Stimulated activated CD4-positive, alpha-beta T cell treated with anti-CD3 and anti-CD28 coated beads, Interleukin-12 subunit alpha, Interleukin-12 subunit beta, amount 100 ng/mL, for 4 hours (primary cell): ENCODE measurements around the gene GMNC.

Source experiments
- DNase-seq: peaks from one replicate; pipeline ENCODE4 v3.0.0-alpha.2; 2020

The GMNC gene

GRCh38 chr3:190847436-190847835 lies 15.1 kb downstream of the GMNC start:
- DNase-seq: no peak

- DNase-seq: no peak
Measured at GRCh38 chr3:190840146-190840545, 22.3 kb downstream of the GMNC start.

DNA sequence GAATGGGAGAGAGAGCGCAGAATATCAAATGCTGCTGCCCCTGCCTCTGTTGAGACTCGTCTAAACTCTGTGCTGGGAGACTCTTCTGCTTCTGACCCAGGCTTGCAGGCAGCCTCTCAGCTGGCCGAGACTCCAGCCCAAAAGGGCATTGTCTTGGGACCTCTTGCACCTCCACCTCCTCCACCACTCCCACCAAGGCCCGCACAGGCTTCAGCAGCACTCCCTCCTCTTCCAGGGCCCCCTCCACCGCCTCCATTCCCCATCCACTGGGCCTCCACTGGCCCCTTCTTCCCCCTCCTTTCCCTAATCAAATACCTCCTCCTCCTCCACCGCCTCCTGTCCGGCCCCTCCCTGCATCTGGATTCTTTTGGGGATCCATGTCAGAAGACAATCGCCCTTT lies 31.3 kb downstream of the GMNC start:
- DNase-seq: no peak

DNA sequence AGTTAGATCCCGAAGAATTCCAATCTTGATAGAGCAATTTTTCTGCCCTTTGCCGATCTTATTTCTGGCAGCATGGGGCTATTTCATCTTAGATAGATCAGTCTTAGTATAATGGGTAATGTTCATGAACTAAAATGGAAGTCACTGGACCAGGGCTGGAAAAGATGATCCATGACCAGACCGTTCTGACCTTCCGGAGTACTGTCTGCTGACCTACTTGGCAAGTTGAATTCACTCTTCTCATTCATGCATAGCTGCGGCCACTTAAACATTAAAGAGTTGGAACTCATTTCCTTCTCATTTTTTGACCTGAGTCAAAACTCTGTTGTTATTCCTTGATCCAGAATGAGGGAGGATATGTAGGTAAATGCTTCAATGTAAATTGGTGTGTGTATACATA lies 32.5 kb downstream of the GMNC start:
- no peak for DNase-seq

- no peak for DNase-seq
Measured at GRCh38 chr3:190826018-190826417, 36.5 kb downstream of the GMNC start.

GRCh38 chr3:190825386-190826016 lies 37.0 kb downstream of the GMNC start:
- DNase-seq: no peak

DNA sequence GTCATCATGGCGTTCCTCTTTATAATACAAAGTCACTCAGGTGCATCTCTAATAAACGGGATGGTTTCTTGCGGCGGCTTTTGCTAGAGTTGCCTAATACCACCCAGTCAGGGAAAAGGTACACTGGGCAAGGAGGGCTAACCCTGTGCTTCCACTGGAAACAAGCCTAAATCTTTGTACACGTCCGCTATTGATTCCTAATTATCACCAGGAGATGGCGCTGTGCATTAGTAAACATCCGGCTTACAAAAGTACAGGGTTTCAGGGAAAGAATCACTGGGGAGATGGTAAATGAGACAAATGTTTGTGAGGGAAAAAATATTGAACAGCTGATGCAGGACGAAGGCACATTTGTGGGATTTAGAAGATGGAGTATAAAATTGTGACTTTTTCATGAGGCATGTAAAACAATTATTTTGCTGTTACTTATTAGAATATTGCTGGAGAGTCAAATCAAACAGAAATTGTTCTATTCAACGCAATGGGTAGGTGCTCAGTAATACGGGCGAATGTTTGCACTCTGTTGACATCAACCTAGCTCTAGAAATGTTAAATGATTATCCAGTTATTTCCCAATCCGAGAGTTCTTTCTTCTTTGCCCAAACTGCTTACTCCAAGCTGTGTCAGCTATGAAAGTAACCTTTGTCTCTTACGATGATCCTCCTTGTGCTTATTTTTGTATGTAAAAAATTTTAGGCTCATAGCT lies 50.6 kb downstream of the GMNC start:
- DNase-seq: no peak

GRCh38 chr3:190810957-190811356 lies 51.5 kb downstream of the GMNC start:
- DNase-seq: no peak

DNA sequence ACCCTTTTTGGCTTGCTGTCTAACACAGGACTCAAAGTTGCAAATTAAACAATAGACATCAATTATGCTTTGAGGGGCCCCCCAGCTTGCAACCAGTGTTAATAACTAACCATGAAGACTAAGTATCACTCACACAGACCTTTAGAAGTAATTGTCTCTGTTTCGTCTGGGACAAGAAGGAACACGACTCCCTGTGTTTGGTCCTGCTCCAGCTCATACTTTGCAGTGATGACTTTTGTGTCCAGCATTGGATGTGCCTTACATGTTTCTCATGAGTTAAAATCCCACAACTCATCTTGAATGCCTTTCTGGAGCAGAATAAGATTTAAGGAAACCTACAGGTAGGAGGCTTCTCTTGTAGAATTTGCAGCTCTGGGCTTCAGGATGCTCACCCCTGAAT lies 53.1 kb downstream of the GMNC start:
- no peak for DNase-seq

DNA sequence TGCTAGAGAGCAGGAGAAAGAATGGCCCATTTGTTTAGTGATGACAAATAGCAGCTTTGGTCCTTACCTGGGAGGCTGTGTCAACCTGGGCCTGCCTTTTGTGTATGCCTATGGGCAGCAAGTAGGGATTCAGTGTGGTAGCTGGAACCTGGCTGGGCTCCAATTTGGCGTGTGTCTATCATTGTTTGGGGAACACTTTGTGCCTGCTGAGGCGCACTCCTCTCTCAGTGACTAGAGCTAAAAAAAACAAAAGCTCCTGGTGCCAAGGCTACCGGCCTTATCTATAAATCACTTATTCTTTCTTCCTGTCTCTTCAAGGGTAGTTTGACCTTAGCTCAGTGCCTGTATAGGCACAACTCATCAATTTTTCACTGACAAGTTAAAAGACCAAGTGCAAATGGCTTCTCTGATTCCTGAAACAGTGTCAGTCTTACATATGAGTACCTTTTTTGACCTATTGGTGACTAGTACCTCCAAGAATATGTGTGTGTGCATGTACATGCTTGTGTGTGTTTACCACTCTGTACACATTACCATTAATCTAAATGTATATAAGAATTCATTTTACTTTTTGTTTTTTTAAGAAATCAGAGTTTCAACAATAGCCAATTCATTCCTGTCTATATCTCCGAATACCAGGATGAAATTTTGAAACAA lies 54.6 kb downstream of the GMNC start:
- no peak for DNase-seq
